ENCODE data around the gene IQUB.
"Not testable (repeated sequence)": the region's sequence is repeated elsewhere in the genome, so short reads cannot be mapped to it uniquely, and the experiment has no call there.

The IQUB gene

DNA sequence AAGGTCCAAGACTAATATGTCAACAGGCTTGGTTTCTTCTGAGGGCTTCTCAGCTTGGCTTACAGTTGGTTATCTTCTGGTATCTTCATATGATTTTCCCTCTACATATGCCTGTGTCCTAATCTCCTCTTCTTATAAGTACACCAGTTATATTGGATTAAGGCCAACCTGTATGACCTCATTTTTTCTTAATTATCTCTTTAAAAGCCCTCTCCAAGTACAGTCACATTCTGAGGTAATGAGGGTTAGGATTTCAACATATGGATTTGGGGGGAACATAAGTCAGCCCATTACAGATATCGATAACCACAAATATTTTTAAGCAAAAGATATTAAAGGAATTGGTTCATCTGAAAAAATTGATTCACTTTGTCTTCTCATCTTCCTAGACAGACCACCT, 49.2 kb downstream of the IQUB start:
- no peak for DNase-seq

DNA sequence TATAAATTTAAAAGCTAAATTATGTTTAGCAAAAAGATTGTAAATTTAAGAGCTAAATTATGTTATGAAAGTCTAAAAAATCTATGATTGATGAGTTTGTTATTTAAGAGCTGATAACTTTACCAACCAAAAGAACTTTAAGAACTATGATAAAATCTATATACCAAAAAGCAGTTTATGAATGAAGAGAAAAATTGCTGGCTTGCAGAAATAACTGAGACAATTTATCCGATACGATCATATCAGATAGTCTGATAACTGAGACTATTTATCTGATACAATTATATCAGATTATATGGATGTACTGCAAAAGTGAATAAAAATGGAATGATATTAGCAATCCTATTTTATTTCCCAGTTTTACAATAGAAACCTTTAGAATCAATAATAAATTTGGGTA, 50.2 kb downstream of the IQUB start:
- no peak for DNase-seq

DNA sequence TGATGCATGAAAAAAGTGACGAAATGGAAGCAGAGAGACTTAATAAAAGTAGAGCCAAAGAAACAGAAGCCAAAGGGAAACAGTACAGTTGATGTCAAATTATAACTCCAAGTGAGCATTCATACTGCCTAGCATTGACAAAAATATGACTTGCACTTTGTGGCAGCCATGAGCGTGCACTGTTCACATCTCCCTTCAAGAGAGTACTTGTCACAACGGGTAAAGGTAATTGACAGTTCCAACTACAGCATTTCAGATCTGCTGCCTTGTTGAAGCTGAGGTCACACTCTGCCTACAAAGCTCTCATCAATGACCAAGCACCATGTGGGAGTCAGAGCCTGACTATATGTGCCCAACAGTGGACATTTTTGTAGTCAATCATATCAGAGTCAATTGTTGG, 54.3 kb downstream of the IQUB start:
- no peak for DNase-seq

DNA sequence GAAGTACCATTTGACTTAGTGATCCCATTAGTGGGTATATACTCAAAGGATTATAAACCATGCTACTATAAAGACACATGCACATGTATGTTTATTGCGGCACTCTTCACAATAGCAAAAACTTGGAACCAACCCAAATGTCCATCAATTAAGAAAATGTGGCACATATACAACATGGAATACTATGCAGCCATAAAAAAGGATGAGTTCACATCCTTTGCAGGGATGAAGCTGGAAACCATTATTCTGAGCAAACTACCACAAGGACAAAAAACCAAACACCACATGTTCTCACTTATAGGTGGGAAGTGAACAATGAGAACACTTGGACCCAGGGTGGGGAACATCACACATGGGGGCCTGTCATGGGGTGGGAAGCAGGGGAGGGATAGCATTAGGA, 56.3 kb downstream of the IQUB start:
- DNase-seq, result not testable (repeated sequence)

DNA sequence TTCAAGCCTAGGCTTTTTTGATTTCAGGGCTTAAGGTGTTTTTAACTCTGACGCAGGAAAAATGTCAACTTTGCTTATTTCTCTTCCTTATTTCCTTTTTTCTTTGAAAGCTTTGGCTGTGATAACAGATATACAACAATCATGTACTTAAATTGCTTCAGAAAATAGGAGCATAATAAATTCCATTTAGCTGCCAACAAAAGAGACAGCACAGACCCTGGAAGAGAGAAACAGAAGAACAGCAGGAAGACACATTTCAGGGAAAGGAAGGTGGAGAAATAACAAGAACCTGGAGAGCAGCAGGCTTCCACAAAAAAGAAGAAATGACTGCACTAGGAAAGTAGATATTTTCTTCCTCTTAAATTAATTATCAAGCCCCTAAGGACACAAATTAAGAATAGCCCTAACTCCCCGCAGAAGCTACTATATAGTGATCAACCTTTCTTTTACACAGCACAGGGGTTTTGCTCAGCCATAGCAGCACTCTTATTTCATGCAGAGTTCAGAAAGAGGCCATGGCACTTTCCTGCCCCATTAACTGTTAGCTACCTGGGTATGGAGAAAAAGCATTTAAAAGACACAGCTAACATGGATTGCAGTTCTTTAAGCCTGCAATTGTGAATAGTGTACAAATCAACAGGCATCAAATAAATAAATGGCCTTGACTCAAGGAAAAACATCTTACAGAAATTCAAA, 61.5 kb downstream of the IQUB start:
- DNase-seq, result no peak

DNA sequence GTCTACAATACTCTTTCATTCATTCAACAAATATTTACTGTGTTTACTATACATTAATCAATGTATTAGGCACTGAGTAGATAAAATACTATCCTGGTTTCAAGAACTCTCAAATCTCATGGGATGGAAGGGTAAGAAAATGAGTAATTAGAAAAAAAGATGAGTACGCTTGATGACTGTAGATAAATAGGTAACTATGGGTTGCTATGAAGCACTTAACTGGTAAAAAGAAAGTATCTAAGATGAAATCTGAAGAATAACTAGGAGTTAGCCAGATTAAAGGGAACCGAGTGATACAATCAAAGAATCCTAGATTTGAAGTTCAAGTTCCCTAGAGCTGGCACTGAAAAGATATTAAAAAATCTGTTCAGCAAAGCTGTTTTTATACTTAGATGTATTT, 62.1 kb downstream of the IQUB start:
- no peak for DNase-seq

DNA sequence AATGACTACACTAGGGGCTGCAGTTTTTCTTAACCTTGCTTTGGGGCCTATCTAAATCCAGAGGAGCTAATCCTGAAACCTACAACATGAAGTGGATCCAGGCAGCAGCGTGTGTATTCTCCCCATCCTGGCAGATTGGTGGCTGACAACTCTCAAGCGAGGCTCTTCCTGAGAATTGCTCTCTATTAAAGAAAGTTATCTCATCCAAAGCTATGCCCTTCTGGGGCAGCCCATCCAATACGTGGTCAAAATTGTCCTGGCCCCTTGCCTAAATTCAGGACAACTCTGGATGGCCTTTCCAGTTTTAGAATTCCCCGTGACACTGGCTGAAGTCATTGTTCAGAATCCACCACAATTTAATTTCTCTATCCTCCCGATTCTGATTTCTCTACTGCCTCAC, 66.1 kb downstream of the IQUB start:
- no peak for DNase-seq

DNA sequence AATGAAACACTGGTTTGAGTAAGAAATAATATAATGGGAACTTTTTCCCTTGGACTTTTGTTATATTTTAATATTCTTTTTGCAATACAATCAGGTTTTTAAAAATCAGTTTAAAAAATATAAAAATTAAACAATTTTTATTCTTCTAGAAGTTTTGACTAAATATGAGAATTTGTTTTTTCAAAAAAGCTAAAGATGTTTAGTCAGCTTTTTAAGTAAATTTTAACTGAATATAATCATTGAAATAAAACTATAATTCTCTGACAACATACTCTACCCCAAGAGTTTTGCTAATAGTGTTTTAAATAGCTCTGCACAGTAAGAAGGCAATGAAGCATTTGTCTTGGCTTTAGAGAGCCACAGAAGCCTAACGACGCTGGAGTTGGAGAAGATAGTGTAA, 70.5 kb downstream of the IQUB start:
- no peak for DNase-seq

DNA sequence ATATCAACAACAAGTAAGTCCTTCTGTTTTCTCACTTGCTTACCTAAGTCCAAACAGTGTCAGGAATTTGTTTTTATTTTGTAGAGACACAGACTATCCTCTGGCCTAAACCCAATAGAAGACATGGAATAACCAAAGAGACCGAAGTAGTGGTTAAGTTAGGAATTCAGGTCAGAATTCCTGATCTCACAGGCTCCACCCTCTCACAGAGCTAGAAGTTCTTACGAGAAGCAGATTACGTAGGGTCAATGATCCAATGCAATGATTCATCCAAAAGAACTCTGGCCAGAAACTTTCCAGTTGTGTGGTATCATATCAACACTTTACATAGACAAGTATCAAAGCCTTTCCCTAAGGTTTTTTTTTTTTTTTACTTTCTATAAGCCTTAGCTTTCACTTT, 73.8 kb downstream of the IQUB start:
- no peak for DNase-seq

DNA sequence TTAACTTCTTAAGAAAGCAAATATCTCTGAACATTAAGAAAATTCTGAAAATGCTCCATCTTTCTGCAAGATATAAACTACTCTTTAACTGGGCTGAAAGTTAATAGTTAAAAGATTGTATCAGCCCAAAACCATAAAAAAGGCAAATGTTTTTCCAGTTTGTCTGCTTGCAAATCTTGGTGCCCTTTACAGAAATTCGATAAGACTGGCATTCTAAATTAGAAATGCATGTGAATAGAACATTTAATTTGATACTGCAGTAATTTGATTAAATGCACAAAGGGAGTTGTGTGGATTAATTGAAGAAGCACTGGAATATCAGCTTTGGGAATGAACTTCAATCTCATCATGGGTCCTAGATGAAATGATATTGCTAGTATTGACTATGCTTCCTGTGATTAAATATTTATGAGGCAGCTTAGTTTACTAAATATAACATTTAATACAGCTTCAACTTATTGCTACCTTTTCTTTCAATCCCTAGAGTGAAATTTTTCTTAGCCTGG, 78.4 kb downstream of the IQUB start:
- no peak for DNase-seq

DNA sequence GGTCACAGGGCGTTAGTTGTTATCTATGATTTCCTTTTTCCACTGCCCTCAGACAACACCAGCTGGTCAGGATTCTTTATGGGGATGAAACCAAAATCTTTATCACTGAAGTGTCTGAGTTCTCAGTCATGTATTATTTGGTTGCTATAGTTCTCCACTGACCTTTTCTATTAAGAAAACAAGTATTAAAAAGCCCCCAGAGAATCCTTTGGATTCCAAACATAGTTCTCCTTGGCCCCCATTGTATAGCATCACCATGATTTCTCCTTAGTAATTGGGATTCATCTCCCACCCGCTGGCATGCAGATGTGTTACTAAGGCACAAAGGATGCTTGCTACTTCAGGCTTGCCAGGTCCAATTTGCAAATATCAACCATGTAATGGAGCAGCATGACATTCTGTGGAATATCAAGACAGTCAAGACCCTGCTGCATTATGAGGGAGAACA, 94.3 kb downstream of the IQUB start:
- no peak for DNase-seq

DNA sequence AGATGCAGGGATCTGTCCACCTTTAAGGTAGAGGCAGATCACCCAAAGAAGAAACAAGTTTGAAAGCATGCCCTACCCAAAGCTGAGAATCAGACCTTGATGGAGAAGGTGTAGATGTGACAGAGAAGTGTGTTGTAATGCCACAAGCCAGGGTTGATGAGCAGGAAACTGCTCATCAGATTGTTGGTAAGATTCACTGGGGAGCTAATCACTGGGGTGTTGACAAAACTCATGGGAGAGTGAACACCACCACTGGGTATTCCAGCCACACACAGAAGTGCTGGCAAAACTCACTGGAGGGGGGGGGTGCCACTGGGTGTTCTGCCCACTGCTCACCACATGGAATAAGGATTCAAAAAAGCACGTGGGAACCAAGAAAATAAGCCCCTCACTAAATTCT, 95.2 kb downstream of the IQUB start:
- DNase-seq, result no peak

DNA sequence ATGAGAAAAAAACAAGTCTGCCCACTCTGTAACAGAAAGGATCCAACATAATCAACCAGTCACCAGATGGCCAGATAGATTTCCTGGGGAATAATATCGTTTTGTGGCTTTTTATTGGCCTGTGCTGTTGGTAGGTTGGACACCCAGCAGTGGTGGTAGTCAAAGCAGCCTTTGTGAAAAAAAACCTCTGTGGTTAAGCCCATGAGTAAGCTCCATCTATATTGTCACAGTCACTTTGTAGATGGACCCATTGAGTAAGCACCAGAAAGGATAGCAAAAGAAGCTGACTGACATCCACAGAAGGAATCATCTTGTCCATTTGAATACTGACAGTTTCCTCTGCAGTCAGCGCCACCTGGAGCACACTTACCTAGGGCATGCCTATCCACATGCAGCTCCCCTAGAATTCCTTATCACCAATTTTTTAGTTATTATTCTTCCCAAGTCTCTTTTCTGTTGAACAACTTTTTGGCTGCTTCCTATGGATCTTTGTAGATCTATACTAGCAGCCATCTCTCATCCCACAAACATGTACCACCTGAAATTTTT, 96.9 kb downstream of the IQUB start:
- DNase-seq, result no peak

DNA sequence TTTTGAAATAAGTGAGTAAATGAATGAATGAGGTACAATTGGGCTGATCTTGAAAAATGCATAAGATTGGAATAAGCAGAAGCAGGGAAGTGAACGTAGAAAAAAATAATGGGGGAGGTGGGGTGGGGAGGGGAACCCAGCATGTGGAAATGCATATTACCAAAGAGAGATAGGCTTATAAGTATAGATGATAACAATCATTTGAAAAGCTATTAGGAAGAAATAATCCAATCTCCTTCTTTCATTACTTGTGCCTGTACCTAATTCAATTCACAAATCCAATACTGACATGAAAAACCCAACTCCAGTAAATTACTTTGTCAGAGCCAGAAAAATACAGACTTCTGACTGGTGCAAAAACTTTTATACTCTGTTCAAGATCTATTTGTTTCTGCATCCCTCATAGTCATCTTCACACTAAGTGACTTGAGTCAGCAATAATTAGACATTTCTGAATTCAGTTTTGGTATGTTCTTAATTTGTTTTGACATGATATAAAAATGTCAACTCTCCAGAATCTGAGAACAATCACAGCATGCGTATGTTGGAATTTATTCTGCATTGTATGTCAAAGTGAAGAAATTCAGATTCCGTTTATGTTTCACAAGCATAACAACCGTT, 99.2 kb downstream of the IQUB start:
- DNase-seq, result no peak

DNA sequence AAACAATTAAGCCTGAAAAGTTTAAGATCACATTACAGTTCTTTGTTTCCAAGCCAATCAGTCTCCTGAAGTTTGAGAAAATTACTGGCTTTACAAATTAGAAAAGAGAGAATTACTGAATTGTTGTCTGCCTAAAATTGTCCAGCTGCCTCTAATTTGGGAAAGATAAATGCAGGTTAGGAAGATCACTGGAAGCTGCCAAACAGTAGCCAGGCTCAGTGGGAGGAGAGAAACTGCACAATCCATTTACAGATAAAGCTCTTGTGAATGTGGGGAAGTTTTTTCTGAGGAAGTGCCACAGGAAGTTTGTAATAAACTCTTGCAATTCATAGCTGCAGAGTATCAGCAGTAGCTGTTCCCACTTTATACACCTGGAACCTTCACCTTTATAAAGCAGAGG, 100.7 kb downstream of the IQUB start:
- DNase-seq, result no peak

DNA sequence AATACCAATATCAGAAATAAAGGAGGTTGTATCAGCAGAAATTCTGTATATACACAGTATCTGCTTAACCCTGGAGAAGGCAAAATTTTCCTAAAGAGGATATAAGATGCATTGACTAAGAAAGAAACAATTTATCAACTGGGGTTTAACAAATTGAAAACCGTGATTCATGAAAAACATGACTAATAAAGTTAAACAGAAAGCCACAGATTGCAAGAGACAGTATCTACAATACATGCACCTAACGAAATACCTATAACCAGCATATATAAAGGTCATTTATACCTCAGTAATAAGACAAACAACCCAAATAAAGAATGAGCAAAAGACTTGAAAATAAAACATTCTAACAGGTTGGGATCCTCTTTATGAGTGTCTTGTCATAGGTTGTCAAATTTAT, 101.8 kb downstream of the IQUB start:
- no peak for DNase-seq

DNA sequence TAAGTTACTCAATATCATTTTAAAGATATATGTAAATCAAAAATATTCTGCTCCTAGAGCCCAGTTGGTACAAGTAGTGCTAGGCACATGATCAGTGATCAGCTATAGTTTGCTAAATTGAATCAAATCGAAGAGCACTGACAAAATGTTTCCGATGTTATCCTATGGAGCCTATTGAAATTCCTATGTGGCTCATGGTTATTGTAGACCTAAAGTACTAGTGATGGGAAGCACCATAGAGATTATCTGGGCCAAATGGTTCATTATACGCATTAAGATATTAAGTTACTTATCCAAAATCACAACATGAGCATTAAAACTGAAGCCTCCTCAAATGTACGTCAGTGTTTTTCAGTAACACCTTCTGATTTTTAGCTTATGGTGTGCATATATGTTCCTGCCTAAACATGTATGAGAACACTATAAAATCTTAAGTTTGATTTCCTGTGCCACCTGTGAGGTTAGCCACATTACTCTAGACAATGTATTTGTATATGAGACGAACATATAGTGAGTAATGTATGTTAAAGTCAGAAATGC, 103.2 kb downstream of the IQUB start:
- DNase-seq, result no peak

DNA sequence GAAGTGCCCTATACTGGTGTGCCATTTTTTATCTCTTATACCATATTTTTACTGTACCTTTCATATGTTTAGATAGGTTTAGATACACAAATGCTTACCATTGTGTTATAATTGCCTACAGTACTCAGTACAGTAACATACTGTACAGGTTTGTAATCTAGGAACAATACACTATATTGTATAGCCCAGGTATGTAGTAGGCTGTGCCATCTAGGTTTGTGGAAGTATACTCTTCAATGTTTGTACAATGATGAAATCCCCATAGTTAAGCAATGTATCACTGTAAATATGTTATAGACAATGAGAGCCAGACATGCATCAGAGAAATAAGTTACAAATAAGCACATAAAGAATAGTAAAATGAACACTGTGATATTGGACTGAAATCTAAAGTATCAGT, 109.1 kb downstream of the IQUB start:
- DNase-seq, result no peak

DNA sequence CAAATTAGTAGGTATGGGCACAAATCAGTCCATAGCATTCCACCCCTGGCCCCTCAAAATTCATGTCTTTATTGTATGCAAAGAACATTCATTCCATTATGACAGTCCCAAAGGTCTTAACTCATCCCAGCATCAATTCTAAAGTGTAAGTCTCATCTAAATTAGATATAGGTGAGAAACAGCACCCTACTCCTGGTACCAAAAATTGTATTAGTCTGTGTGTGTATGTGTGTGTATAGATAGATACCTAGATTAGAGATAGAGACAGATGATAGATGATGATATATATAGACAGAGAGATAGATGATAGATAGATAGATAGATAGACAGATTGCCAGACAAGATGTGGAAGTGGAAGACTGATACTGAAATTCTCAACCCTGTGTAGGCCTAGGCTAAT, 109.9 kb downstream of the IQUB start:
- DNase-seq, result no peak

DNA sequence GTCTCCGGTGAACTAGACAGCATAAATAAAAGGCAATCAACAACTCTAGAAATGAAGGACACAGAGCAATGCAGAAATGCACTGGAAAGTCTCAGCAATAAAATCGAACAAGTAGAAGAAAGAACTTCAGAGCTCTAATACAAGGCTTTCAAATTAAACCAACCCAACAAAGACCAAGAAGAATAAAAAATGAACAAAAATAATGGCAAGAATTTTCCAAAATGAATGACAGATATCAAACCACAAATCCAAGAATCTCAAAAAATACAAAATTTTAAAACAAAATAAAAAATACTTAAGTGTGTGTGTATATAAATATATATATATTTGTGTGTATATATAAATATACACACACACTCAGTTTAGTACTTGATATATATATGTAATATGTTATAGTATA, 110.8 kb downstream of the IQUB start:
- no peak for DNase-seq

DNA sequence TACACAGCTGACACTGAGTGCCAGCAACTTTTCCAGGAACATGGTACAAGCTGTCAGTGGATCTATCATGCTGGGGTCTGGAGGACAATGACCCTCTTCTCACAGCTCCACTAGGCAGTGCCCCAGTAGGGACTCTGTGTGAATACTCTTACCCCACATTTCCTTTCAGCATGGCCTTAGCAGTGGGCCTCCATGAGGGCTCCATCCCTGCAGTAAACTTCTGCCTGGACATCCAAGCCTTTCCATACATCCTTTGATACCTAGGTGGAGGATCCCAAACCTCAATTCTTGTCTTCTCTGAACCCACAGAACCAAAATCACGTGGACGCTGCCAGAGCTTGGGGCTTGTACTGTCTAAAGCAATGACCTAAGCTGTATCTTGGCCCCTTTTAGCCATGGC, 116.8 kb downstream of the IQUB start:
- DNase-seq, result no peak

DNA sequence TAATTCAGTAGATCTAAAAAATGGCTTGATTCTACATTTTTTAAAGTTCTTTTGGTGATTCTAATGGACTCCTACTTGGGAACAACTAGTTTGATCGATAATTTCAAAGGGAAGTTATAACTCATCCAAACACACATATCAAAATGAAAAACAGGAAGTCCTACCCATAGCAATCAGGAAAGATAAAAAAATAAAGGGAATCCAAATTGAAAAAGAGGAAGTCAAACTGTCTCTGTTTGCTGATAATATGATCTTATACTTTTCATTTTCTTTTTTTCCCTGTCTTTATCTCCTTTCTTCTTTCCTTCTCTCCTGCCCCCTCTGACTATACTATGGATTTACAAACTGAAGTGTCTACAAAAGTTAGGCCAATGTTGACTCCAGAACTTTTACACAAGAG, 118.8 kb downstream of the IQUB start:
- no peak for DNase-seq

DNA sequence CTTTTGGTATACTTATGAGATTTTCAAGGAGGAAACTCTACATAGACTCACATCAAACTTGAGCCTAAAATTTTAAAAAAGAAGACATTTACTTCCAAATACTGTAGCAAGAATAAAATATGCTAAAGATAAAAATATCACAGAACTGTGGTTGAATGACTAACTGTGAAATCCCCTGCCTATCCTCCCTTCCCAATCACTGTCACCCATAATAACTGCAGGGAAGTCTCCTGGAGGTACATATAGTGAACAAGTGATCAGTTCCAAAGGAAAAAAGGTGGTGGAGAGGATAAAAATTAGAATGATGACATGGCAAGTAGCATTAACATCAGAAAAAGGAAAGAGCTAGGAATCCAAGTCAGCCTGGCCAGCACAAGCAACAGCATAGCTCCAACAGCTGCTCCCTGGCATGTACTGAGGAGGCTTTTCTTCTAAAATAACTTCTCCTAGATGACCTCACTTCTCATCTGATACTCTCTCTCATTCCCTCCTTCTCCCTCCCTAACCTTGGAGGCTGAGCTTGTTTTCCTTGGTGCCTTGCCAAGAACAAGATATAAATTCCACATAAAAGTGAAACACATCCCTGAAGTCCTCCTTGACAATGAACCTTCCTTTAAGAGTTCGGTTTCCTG, 124.0 kb downstream of the IQUB start:
- no peak for DNase-seq

DNA sequence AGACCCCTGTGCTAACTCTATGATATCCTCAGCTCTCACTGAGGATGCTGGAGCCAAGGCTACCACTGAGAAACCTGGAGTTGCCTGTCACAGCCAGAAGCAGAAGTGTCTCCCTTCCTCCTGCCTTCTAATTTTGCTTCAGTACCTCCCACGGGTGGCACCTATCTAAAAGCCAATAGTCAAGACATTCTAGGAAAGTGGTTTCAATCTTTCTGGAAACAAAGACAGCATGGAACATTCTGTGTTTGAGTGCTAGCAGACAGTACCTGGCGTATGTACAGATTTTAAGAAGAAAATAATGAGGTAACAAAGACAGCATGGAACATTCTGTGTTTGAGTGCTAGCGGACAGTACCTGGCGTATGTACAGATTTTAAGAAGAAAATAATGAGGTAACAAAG, 126.4 kb downstream of the IQUB start:
- not testable (repeated sequence) for DNase-seq

All from stimulated activated CD4-positive, alpha-beta T cell treated with anti-CD3 and anti-CD28 coated beads, Interleukin-15, amount 100 ng/mL, for 24 hours (primary cell).